Keratinocyte (primary cell): Measurements from ENCODE around the gene ARMC2.

Experiments
- CTCF ChIP-seq, 3 experiments: IDR thresholded peaks in 1 of 3; conservative IDR thresholded peaks in 1 of 3; optimal IDR thresholded peaks in 1 of 3; 2 replicates in 2 of 3; 3 replicates in 1 of 3; pipeline versions ENCODE3 to v1.5.1; 2011; ENCODE audit warnings: low read length in 3 of 3, mild to moderate bottlenecking in 3 of 3, moderate library complexity in 2 of 3, control low read depth in 1 of 3, inconsistent platforms in 1 of 3; ENCODE audit not compliant: insufficient read depth in 2 of 3; ENCODE audit errors: extremely low read depth in 1 of 3
- EZH2 ChIP-seq: IDR thresholded peaks from one replicate; pipeline ENCODE4 v1.6.1; 2012; ENCODE audit warnings: inconsistent platforms, mild to moderate bottlenecking, low read length, moderate library complexity

DNA sequence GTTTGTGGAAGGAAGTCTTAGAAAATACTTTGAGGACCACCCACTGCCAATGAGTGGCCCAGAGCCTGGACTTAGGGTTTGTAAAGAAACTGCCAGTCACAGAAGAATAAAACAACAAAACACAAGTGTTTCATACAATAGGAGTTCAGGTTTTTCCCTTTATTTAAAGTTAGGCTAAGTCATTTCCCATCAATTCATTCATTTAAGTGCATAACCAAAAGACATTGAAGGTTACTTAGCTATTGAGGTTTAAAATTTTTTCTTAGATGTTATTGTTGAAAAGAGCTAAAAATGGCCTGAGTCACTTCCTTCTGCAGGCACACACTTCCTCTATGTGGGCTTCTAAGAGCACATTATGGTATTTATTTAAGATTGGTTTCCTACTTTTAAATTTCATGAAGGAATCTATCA is 54.2 kb downstream of the ARMC2 start:
- TF ChIP-seq CTCF (optimal IDR thresholded peaks at IDR 0.05 in 1 of 3, IDR thresholded peaks at IDR 0.05 in 1 of 3, conservative IDR thresholded peaks at IDR 0.05 in 1 of 3; ENCODE audit: extremely low read depth in 1 of 3, insufficient read depth in 2 of 3, low read length in 3 of 3) (no peak), EZH2 (no peak)
